Hematopoietic multipotent progenitor cell treated with erythropoietin and hydrocortisone succinate and interleukin-3 and kit ligand, for 15 days (in vitro differentiated cells): Measurements from ENCODE around the gene TMEM50B.
"Not testable (repeated sequence)": the region's sequence is repeated elsewhere in the genome, so short reads cannot be mapped to it uniquely, and the experiment has no call there.

Experiments used
- DNase-seq: peaks from one replicate; pipeline ENCODE4 v3.0.0-alpha.2; 2015; ENCODE audit warnings: low spot score

Gene TMEM50B

DNA sequence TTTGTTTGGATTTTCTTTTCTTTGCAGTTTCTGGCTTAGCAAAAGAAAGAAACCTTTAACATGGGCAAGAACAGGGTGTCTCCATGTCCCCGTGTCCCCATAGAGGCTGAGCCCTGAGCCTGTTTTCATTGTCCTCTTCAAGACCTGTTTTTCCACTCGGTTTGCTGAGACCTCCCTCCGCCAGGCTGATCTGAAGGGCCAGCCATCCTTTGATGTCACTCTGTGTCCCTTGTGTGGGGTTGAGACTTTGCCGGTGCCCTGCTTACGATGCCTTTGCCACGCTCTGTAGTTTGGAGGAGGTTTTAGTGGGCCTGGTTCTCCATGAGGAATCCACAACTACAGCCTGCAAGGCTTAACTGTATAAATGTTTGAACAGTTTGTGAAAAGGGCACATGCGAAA, 52.7 kb downstream of the TMEM50B start:
- DNase-seq: no peak

DNA sequence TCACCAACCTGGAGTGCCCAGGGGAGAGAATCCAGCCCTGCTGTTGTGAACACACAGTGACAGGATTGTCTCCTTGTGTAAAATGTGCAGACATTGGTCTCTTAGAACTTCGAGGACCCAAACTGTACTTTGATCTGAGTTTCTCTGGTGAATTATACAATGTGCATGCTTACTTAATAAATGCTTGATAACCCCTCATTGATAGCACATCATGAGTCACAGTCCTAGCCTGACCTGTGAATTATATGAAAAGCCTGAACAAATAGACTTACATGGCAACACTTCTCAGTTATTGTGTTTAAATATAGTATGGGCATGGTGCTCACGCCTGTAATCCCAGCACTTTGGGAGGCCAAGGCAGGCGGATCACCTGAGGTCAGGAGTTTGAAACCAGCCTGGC, 53.9 kb downstream of the TMEM50B start:
- no peak for DNase-seq

DNA sequence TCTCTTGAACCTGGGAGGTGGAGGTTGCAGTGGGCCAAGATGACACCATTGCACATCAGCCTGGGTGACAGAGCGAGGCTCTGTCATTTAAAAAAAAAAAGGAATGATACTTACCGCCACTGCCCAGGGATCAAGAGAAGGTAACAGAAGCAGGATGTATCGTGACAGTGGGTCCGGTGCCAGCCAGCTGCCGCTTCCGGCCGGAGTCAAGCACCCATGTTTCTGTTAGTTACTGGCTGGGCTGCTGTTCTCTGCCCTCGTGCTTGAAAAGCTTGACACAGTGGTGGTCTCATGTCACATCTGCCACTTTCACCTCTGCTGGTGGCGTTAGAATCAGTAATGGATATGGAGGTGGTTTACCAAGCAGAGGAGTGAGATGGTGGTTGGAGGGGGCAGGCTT, 55.6 kb downstream of the TMEM50B start:
- DNase-seq: no peak

DNA sequence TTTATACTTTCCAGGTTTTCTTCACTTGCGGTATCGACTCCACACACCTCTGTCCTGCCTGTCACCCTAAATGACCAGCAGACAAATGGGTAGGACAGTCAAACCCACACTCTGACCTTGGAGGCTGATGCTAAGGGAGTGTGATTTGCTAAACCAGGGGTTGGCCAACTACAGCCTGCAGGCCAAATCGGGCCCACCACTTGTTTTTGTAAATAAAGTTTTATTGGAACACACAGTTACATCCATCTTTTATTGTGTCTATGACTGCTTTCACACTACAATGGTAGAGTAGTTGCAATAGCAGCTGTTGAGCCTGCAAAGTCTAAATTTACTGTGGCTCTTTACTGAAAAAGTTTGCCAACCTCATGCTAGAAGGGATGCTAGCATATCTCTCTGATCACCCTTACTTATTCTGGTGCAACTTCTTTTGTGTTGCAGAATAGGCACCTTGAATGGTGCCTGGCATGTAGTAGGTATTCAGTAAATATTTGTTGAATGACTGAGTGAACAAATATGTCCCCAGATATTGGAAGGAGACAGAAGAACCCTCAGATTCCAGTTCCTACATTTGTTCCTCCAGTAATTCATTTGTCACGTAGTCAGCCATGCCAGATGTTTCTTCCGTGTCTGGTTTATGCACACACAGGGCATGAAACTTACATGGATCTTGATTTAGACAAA, 57.9 kb downstream of the TMEM50B start:
- DNase-seq: no peak

DNA sequence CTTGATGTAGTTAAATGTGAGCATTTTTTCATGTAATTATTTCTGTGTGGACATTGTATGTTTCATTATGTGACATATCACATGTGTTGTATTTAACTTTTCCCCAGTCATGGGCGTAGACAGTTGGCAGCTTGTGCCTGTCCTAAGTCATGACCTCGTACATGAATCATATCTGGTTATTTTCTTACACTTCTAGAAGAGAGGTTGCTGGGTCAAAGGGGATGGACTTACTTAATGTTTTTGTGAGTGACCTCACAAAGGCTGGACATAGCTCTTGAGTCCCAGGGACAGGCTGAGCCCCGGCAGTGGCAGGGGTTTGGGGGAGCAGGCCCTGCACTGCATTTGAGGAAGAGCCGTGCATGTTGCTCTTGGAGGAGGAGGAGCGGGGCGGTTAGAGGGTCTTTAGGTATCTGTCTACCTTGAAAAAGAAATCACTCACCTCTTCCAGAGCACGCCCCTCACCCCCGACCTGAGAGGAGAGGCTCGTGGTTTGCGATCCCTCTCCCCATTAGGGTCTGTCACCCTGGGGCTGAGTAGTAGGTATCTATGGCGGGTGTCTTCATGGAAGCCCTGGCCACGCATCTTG, 60.1 kb downstream of the TMEM50B start:
- no peak for DNase-seq

DNA sequence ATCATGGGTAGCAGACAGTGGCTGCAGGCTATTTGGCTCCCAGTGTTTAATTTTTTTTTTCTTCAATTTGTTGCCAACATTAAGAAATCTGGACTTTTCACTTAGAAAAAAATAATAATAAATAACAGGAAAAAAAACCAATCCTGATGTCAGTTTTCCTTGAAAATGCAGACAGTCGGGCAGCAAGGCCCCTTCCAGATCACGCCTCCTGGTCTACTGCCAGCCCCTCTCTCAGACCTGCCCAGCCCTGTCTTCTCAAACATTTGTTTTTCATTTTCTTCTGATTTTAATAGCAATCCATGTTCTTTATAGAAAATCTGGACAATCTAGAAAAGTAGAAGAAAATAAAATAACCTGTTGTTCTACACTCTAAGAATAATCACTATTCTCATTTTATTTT, 61.1 kb downstream of the TMEM50B start:
- no peak for DNase-seq

DNA sequence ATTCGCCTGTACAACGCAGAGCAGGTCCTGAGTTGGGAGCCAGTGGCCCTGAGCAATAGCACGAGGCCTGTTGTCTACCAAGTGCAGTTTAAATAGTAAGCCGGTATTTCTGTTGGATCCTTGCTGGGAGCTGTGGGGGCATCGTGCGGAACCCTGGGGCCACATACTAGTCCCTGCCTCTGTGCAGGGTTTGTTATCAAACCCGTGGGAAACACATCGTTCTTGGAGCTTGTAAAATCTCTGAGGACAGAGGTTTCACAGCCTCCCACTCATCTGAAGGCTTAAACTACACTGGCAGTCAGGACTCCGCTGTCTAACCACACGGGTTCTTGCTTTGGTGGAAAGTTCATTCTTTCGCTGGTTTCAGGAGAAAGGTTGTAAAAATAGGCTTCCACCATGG, 64.8 kb downstream of the TMEM50B start:
- no peak for DNase-seq

DNA sequence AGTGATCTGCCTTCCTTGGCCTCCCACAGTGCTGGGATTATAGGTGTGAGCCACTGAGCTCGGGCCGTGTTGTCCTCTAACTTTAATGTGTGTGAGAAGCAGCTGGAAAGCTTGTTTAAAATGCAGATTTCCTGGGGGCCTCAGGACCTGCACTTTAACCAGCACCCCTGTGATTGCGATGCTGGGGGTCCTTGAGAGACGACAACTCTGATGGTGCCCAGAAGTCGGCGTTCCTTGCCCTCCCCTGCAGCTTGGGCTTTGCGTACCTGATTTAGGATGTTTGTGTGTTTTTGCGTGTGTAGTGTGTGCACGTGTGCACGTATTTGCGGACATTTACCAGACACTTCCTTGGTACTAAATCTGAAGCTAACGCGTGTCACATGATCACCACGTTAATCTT, 65.7 kb downstream of the TMEM50B start:
- DNase-seq: no peak

DNA sequence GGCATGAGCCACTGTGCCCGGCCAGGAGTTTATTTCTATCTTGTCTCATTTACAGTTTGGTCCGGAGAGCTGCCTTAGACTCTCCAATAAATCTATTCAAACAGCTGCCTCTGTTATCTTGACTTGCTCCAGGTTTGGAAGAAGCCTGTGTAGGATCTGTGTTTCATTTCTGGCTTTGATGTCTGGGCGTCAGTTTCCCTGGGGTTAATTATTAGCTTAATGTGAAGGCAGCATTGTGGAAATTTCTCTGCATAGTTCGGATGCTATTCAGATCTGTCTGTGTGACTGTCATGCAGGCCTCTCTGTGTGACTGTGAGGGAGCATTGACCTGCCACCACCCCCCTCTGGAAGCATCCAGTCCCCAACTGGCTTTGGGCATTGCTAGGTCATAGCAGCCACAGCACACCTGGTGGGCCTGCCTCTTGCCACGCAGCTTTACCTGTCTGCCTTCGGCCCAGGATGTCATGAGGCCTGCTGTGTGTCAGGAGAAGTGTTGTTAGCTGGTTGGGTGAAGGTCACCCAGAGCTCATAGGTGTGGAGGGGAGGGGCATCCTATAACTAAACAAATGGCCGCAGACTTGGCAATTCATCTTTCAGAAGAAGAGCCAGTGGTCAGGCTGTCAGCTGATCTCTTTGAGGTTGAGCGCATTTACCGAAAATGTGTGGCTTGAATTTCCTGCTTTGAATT, 66.8 kb downstream of the TMEM50B start:
- DNase-seq: no peak

DNA sequence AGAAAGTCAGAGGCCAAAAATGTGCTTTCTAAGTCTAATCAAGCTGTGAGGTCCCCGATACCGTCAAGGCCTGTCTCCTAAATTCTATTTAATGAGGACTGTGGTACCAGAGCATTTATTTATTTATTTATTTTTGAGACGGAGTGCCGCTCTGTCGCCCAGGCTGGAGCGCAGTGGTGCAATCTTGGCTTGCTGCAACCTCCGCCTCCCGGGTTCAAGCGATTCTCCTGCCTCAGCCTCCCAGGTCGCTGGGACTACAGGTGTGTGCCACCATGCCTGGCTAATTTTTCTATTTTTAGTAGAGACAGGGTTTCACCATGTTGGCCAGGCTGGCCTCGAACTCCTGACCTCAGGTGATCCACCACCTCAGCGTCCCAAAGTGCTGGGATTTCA, 67.3 kb downstream of the TMEM50B start:
- DNase-seq: not testable (repeated sequence)

DNA sequence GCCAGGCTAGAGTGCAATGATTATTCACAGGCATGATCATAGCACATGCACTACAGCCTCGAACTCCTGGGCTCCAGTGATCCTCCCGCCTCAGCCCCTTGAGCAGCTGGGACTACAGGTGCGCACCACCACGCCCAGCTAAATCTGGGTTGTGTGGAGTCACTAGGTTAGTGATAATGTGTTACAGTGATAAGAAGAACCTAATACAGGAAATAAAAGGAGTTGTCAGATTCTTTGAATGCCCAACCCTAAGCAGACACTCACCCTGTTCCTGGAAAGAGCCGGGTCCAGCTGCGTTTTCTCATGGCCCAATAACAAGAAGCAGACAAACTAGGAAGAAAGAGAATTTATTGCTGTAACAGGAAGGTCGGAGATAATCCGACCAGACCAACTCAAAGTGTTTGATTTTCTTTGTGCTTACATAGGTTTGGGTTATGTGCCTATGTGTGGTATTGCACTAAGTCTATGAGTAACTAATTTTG, 67.8 kb downstream of the TMEM50B start:
- no peak for DNase-seq

DNA sequence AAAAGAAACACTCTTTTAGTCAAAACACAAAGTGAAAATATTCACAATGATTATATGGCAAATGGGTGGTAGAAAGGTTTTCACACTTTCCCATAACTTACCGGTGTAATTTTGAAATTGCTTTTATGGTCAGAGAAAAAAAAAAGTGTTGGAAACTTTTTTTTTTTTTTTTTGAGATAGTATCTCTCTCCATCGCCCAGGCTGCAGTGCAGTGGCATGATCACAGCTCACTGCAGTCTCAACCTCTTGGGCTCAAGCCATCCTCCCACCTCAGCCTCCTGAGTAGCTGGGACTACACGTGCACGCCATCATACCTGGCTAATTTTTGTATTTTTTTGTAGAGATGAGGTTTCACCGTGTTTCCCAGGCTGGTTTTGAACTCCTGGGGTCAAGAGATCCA, 73.3 kb downstream of the TMEM50B start:
- no peak for DNase-seq

DNA sequence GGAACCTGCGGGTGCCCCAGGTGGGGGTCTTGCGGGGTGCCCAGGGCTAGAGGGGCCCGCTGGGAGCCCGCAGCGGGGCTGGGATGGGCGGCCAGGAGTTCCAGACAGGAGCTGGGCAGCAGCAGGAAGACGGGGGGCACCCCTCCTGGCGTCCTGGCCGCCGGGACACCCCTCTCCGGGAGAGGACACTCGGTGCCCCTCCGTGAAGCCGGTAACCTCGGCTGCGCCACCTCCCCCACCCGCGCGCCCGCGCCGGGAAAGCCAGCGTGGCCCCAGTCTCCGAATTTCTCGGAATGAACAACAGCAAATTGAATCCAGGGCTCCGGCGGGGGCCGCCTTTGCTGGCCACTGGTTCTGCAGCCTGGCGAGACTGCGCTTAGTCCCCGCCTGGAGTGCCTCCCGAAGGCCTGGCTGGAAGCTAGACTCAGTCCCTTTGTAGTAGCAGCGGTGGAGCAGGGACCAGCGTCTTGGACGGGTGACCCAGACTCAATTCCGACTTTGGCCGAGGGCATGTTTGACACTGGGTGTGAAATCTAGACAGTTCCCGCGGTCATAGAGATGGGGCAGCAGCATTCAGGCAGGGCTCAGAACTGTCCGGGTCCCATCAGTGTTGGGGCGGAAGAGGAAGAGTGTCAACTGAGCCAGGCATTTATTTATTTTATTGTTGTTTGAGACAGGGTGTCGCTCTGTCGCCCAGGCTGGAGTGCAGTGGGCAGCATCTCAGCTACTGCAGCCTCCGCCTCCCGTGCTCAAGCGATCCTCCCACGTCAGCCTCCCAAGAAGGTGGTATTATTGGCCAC, 75.8 kb downstream of the TMEM50B start:
- no peak for DNase-seq

DNA sequence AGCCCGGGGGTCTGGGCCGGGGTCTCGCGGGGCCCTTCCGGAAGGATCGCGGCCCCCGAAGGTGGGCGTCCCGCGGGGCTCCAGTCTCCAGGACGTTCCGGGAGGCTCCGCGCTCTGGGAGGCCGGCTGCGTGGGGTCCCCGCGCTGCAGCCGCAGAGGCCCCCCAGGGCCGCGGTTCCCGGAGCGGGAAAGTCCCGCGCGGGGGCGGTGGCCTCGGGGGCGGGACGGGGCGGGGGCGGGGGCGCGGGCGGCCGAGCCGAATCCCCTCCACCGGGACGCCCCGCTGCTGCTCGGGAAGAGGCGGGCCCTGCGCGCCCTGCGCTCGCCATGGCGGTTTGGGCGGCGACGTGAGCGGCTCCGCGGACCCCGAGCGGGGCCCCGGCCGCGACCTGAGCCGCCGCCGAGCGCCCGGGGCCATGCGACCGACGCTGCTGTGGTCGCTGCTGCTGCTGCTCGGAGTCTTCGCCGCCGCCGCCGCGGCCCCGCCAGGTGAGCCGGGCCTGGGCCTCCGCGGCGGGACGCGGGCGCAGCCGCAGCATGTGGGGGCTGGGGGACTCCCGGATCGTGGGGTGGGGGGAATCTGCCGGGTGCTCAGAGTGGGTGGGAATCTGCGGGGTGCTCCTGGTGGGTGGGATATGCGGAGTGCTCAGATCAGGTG, 76.5 kb downstream of the TMEM50B start, which contains the start of gene IFNGR2:
IFNGR2 (plus strand) TSS at position 286 of the 658 bp plus-strand sequence; CDS start at position 417, 131 bp downstream.
- DNase-seq: no peak

DNA sequence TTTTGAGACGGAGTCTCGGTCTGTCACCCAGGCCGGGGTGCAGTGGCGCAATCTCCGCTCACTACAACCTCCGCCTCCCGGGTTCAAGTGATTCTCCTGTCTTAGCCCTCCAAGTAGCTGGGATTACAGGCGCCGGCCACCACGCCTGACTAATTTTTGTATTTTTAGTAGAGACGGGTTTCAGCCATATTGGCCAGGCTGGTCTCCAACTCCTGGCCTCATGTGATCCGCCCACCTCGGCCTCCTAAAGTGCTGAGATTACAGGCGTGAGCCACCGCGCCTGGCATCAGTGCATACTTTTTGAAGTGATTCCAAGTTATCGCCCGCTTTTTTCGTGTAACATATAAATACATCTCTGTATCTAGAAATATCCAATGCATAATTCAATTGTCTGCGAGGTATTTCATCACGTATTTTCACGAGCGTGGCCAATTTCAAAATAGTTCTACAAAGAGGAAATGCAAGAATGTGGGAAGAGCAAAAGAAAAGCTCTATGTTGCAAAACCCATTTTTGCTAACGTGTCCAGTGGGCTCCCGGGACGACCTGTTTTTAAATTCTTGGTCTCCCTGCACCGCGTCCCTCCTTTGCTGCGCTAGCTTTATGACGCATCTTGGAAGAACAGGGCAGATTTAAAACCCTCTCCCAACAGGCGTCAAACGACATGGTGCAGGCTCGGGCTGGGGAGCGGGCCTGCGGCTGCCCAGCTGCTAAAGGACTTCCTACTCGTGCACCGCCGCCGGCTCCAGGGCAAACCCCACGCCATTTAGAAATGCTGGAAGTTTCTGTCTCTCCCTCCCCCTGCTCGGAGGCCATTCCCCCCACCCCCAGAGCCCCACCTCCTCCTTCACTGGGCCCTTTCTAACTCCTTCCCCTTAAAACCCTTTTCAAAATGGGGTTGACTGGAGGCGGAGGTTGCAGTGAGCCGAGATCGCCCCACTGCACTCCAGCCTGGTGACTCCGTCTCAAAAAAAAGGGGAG, 77.5 kb downstream of the TMEM50B start:
- DNase-seq: no peak

DNA sequence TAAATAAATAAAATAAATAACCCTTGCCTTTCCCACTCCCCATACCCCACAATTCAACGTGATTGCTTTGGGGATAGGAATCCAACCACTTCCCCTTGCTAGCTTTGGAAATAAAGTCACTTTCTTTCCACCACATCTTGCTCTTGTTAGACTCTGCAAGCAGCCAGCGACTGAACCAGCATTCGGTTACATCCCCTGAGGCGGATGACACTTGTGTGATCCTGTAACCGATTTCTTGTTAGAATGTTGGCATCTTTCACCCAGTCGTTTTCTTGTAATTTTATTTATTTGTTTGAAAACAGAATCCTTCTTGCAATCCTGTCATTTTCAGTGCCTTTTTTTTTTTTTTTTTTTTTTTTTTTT, 78.2 kb downstream of the TMEM50B start:
- DNase-seq: no peak
